Activated CD4-positive, alpha-beta T cell treated with anti-CD3 and anti-CD28 coated beads, Interleukin-2, amount 50 U/mL, for 1 hour (primary cell): ENCODE results near the gene SPANXN2.
"Not testable (repeated sequence)": the region's sequence is repeated elsewhere in the genome, so short reads cannot be mapped to it uniquely, and the experiment has no call there.

Source experiments
- DNase-seq: peaks from one replicate; pipeline ENCODE4 v3.0.0-alpha.2; 2020

SPANXN2 gene, protein sequence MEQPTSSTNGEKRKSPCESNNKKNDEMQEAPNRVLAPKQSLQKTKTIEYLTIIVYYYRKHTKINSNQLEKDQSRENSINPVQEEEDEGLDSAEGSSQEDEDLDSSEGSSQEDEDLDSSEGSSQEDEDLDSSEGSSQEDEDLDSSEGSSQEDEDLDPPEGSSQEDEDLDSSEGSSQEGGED

DNA sequence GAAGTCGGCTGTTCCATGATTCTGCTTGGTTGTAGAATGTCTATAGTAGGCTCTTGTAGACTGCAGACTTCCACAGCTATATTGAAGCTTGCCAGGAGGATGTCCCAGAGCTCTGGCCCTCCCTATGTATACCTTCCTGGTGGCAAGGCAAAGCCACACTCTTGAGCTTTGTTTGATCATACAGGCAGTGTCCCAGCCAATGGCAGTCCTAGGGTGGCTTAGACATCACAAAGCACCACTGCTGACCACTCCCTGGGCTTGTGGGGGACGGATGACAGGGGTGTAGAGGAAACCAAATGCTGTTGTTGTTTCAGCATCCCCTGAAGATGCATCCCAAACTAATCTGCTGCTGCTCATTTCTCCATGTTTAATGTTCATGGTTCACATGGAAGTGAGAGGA, at the start of gene SPANXN2:
SPANXN2 (minus strand) TSS at position 101 of the 400 bp plus-strand sequence; CDS start at position 17, 84 bp downstream.
- DNase-seq: not testable (repeated sequence)

DNA sequence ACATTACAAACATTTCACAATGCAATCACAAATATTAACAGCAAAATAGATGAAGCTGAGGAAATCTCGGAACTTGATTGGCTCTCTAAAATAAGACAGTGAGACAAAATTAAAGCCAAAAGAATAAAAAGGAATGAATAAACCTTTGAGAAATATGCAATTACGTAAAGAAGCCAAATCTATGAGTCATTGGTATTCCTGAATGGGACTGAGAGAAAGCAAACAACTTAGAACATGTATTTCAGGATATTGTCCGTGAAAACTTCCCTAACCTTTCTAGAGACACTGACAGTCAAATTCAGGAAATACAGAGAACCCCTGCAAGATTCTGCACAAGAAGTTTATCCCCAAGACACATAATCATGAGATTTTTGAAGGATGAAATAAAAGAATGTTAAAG, 48.4 kb upstream of the SPANXN2 start:
- no peak for DNase-seq

DNA sequence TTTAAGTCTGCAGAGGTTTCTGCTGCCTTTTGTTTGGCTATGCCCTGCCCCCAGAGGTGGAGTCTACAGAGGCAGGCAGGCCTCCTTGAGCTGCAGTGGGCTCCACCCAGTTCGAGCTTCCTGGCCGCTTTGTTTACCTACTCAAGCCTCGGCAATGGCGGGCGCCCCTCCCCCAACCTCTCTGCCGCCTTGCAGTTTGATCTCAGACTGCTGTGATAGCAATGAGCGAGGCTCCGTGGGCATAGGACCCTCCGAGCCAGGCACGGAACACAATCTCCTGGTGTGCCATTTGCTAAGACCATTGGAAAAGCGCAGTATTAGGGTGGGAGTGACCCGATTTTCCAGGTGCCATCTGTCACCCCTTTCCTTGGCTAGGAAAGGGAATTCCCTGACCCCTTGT, 47.2 kb upstream of the SPANXN2 start:
- DNase-seq: not testable (repeated sequence)

DNA sequence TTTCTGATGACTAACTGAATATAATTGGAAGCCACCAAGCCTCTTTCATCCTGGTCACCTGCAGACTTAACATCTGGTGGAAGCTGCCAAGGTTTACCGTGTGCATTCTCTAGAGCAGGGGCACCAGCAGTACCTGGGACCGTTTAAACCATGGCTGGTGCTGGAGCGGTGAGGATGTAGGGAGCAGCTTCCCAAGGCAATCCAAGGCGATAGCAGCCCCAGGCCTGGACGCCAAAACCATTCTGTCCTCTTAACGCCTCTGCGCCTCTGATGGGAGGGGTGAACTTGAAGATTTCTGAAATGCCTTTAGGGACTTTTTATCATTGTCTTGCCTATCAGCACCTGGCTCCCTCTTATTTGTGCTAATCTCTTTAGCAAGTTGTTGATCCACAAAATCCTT, 37.3 kb upstream of the SPANXN2 start:
- no peak for DNase-seq

DNA sequence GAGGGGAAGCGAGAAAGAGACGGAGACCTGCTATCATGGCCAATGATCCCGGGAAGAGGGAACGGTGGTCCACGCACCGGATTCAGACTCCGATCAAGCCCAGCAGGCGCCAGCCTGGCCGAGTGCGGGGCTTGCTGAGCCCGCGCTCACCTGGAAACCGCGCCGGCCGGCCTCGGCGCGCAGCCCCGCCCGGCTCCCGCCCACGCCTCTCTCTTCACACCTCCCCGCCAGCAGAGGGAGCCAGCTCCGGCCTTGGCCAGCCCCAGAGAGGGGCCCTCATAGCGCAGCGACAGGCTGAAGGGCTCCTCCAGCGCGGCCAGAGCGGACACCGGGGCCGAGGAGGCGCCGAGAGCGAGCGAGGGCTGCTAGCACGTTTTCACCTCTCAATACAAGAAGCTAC, 36.8 kb upstream of the SPANXN2 start:
- no peak for DNase-seq

DNA sequence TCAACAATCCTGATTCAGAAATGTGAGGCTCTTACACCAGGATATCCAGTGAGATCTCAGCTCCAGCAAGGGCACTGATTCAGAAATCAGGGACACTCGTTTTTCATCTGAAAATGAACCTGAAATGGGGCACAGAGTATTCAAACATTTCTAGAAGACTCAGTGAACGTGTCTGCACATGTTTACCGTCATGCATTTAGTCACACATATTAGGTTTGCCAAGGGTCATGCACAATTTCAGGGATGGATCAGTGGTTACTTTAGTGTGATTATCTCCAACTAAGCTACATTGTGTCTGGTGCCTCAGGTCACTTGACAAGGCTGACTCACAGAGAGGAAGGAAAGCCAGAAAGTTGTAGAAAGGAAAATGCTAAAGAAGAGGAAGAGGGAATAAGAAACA, 33.6 kb upstream of the SPANXN2 start:
- DNase-seq: no peak

DNA sequence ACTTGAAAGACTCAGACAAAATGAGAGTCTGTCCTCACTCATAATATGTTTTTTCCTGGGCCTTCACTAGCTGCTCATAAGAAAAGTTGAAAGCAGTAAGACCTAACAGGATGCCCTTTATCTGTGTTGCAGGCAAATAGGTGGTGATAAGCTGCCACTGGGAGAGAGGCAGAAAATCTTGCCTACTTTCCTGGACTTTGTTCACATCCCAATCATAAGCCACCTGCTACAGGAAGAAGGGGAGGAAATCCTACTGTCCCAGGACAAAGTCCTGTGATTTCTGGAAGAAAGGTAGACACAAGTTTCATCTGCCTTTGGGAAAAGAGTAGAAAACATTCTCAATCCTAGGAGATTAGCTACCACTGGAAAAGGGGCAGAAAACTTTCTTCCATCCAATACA, 13.3 kb upstream of the SPANXN2 start:
- no peak for DNase-seq

DNA sequence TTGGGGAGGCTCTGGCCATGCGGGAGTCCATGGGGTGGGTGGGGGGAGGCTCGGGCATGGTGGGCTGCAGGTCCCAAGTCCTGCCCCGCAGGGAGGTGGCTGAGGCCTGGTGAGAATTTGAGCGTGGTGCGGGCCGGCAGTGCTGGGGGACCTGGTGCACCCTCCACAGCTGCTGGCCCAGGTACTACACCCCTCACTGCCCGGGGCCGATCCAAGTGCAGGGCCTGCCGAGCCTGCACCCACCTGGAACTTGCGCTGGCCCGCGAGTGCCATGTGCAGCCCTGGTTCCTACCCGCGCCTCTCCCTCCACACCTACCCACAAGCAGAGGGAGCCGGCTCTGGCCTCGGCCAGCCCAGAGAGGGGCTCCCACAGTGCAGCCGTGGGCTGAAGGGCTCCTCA, 5.7 kb upstream of the SPANXN2 start:
- no peak for DNase-seq

DNA sequence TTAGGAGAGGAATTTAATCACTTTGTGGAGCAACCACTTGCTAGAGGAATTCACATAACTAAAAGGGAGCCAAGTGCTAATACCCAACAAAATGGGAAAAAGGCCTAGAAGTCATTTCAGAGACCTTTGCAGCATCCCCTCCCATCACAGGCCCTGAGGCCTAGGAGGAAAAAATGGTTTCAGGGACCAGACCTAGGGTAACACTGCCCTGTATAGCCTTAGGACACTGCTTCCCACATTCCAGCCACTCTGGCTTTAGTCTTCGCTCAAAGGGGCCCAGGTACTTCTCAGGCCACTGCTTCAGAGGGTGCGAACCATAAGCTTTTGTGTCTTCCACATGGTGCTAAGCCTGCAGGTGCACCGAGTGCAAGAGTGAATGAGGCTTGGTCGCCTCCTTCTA, 19.1 kb downstream of the SPANXN2 start:
- DNase-seq: no peak

DNA sequence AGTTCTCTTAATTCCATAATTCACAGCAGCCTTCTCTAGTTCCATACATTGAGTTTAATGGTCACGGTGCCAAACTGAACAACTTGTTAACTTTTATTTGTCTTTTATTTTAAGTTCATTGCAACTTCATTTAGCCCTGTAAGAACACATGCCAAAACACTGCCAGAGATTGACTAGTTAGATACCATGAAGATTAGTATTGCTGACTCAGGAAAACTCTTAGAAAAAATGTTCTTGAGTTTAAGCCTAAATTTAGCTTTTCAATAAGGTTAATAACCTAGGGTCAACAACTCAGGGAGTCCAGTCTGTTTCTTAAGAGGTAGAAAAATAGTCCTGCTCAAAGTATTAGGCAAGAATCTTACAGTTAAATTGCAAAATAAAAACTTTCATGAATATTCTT, 25.7 kb downstream of the SPANXN2 start:
- no peak for DNase-seq

DNA sequence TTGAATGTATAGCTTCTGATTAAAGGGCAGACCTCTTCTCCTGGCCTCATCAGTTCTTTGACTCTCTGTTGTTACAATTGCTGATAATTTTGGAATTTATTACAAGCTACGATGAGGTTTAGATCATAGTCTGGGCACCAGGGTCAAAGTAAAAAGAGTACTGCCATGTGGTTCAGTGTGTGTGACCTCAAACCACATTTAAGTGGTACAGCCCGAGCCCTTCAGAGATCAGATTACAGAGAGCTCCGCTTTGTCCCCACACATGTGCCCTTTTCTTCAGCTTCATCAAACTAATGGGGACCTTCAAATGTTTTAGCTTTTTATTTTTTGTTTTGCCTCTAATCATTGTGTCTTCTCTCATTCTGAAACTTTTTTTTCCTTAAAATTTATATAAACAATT, 37.1 kb downstream of the SPANXN2 start:
- no peak for DNase-seq

DNA sequence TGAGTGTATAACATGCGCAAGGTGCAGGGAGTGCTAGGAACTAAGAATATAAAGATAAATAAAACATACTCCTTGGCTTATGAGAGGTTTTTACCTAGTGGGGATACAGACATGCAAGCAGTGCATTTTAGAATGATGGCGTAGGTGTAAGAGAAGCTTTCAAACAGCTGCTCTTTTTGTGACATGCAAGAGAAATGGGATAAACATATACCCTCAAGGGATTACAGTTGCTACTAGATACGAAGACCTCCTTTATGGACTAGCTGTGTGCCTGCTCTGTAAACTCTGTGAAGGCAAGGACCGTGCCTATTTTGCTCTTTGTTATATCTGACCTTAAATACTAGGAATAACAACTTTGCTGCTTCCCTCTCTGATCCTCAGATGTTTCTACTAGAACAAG, 45.6 kb downstream of the SPANXN2 start:
- DNase-seq: no peak

DNA sequence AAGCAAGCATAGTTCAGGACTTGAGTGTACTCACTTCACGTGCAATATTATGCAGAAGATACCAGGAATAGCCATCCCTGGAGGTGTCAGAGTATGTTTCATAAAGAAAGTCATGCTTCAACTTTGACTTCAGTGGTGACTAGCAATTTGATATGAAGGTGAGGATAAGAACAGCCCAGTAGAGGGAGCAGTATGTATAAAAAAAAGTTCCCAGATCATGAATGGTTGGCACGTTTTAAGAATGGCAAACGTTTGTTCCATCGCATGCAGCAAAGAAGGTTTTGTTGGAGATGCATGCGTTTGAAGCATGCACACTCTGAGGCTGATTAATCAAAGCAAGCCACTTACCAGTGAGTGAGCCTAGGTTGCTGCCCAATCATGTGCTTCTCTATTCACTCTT, 51.2 kb downstream of the SPANXN2 start:
- no peak for DNase-seq

DNA sequence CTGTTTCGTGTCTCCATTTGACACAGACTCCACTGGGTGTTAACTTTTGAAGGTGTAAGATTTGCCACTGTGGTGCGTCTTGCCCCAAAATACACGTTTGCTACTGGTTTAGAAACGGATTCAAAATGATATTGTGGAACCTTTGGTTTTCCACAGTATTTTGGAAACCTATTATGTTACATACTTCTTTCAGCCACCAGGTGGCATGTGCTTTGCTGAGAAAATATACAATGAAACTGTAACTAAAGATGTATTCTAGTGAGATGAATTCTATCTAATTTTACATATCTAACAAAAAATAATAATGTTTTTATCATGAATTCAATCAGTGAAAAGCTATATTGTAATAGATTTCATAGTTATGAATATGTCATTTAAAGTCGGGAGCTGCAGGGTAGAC, 56.2 kb downstream of the SPANXN2 start:
- DNase-seq: no peak

DNA sequence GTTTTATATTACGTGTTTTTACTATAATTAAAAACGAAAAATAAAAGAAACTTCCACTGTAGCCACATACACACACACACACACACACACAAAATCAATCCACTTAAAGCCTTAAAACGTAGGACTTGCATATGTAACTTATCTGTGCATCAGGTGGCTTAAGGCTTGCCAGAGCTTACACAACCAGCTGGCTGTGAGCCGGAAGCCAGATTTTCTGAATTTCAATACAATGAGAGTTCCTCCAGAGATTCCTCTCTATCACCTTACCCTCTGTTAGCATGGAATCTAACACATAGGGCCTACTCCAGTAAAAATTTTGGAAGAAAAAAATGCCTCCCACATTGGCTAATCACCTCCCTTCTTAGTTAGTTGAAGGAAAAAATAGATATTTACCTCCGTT, 56.8 kb downstream of the SPANXN2 start:
- DNase-seq: no peak
